H9 (cell line): ENCODE data around the gene OSBPL10. TPM values are rescaled to one million over a fixed set of nuclear protein-coding genes. Genes with fewer than 3 reads are reported as not detected.

Experiments used
- DNase-seq: peaks from one replicate; pipeline ENCODE4 v3.0.0-alpha.2; 2017
- H2AFZ ChIP-seq: one replicate; pipeline ENCODE4 v1.6.1; 2013; ENCODE audit warnings: mild to moderate bottlenecking, low read length, control low read depth, moderate library complexity
- H2AK5ac ChIP-seq: 2 replicates; pipeline ENCODE4 v1.6.1; 2013; ENCODE audit warnings: low read length, control low read depth, mixed read lengths; ENCODE audit not compliant: insufficient read length
- H2BK120ac ChIP-seq: one replicate; pipeline ENCODE4 v1.6.1; 2013; ENCODE audit warnings: low read depth, mild to moderate bottlenecking, low read length, control low read depth, inconsistent platforms; ENCODE audit not compliant: poor library complexity, severe bottlenecking
- H2BK12ac ChIP-seq: 2 replicates; pipeline ENCODE4 v1.6.1; 2013; ENCODE audit warnings: low read length, control low read depth, mixed read lengths, low read depth; ENCODE audit not compliant: insufficient read length
- H2BK15ac ChIP-seq: 2 replicates; pipeline ENCODE4 v1.6.1; 2013; ENCODE audit warnings: low read depth, low read length, control low read depth
- H2BK20ac ChIP-seq: one replicate; pipeline ENCODE4 v1.6.1; 2013; ENCODE audit warnings: low read depth, mild to moderate bottlenecking, low read length, control low read depth, inconsistent platforms; ENCODE audit not compliant: poor library complexity, severe bottlenecking
- H2BK5ac ChIP-seq: 2 replicates; pipeline ENCODE4 v1.6.1; 2013; ENCODE audit warnings: low read length, control low read depth, mixed read lengths; ENCODE audit not compliant: insufficient read length
- H3K14ac ChIP-seq: 2 replicates; pipeline ENCODE4 v1.6.1; 2013; ENCODE audit warnings: low read length, control low read depth; ENCODE audit not compliant: insufficient read depth
- H3K18ac ChIP-seq: 2 replicates; pipeline ENCODE4 v1.6.1; 2013; ENCODE audit warnings: low read depth, mild to moderate bottlenecking, mixed read lengths, low read length, control low read depth; ENCODE audit not compliant: insufficient read length
- H3K23ac ChIP-seq: 2 replicates; pipeline ENCODE4 v1.6.1; 2013; ENCODE audit warnings: low read length, control low read depth, mixed read lengths, low read depth; ENCODE audit not compliant: insufficient read length
- H3K23me2 ChIP-seq: 2 replicates; pipeline ENCODE4 v1.6.1; 2013; ENCODE audit warnings: low read depth, mild to moderate bottlenecking, mixed read lengths, low read length, control low read depth; ENCODE audit not compliant: insufficient read length, poor library complexity, severe bottlenecking
- H3K27ac ChIP-seq: 2 replicates; pipeline ENCODE4 v1.5.1; 2013; ENCODE audit warnings: low read length, control low read depth, mixed read lengths, low read depth; ENCODE audit not compliant: insufficient read length
- H3K27me3 ChIP-seq: 2 replicates; pipeline ENCODE4 v1.6.1; 2013; ENCODE audit warnings: low read length, control low read depth, inconsistent platforms; ENCODE audit not compliant: insufficient read depth
- H3K4ac ChIP-seq: 2 replicates; pipeline ENCODE4 v1.6.1; 2013; ENCODE audit warnings: low read depth, mild to moderate bottlenecking, control low read depth, inconsistent platforms, low read length, moderate library complexity
- H3K4me1 ChIP-seq: 2 replicates; pipeline ENCODE4 v1.6.1; 2013; ENCODE audit warnings: low read length, control low read depth, inconsistent platforms; ENCODE audit not compliant: insufficient read depth
- H3K4me2 ChIP-seq: 2 replicates; pipeline ENCODE4 v1.6.1; 2013; ENCODE audit warnings: low read length, control low read depth, mixed read lengths; ENCODE audit not compliant: insufficient read length, insufficient read depth
- H3K56ac ChIP-seq: 2 replicates; pipeline ENCODE4 v1.6.1; 2013; ENCODE audit warnings: low read depth, mild to moderate bottlenecking, mixed read lengths, low read length, control low read depth; ENCODE audit not compliant: insufficient read length
- H3K79me1 ChIP-seq: 2 replicates; pipeline ENCODE4 v1.6.1; 2013; ENCODE audit warnings: low read depth, mild to moderate bottlenecking, moderate library complexity, low read length, control low read depth, inconsistent platforms; ENCODE audit not compliant: insufficient read depth, poor library complexity, severe bottlenecking
- H3K79me2 ChIP-seq: 2 replicates; pipeline ENCODE4 v1.6.1; 2013; ENCODE audit warnings: low read length, control low read depth, inconsistent platforms; ENCODE audit not compliant: insufficient read depth
- H3K9ac ChIP-seq: 2 replicates; pipeline ENCODE4 v1.6.1; 2013; ENCODE audit warnings: low read length, control low read depth, mixed read lengths; ENCODE audit not compliant: insufficient read length; ENCODE audit errors: extremely low read depth
- H3K9me3 ChIP-seq: one replicate; pipeline ENCODE4 v1.6.1; 2013; ENCODE audit warnings: low read depth, low read length, inconsistent platforms; ENCODE audit not compliant: control insufficient read depth
- H3T11ph ChIP-seq: one replicate; pipeline ENCODE4 v1.6.1; 2013; ENCODE audit warnings: mild to moderate bottlenecking, low read length, control low read depth, inconsistent platforms
- H4K20me1 ChIP-seq: one replicate; pipeline ENCODE4 v1.6.1; 2013; ENCODE audit not compliant: control insufficient read depth, insufficient read length, insufficient read depth
- H4K5ac ChIP-seq: 2 replicates; pipeline ENCODE4 v1.6.1; 2013; ENCODE audit warnings: low read depth, mild to moderate bottlenecking, mixed read lengths, low read length, control low read depth; ENCODE audit not compliant: insufficient read length
- H4K8ac ChIP-seq: replicated peaks from 2 replicates; pipeline ENCODE4 v1.6.1; 2013; ENCODE audit warnings: low read length, control low read depth, mixed read lengths, low read depth; ENCODE audit not compliant: insufficient read length
- H4K91ac ChIP-seq: 2 replicates; pipeline ENCODE4 v1.6.1; 2013; ENCODE audit warnings: low read depth, mild to moderate bottlenecking, moderate library complexity, mixed read lengths, low read length, control low read depth; ENCODE audit not compliant: insufficient read length
- H3K27ac Mint-ChIP-seq, 3 experiments: 2 replicates in 2 of 3; 3 replicates in 1 of 3; pipeline ENCODE4 v1.8.0; 2020 to 2021; ENCODE audit warnings: mixed read lengths in 3 of 3, mild to moderate bottlenecking in 1 of 3, moderate library complexity in 1 of 3
- H3K27me3 Mint-ChIP-seq: 2 replicates; pipeline ENCODE4 v1.8.0; 2021; ENCODE audit warnings: low read depth, mild to moderate bottlenecking, moderate library complexity, mixed read lengths
- H3K36me3 Mint-ChIP-seq, 3 experiments: 2 replicates in 2 of 3; 3 replicates in 1 of 3; pipeline ENCODE4 v1.8.0; 2020 to 2021; ENCODE audit warnings: low read depth in 3 of 3, mixed read lengths in 3 of 3; ENCODE audit not compliant: insufficient read depth in 1 of 3
- H3K4me1 Mint-ChIP-seq, 2 experiments: 2 replicates each; pipeline ENCODE4 v1.8.0; 2020; ENCODE audit warnings: mixed read lengths in 2 of 2
- H3K4me3 Mint-ChIP-seq, 2 experiments: 2 replicates in 1 of 2; 3 replicates in 1 of 2; pipeline ENCODE4 v1.8.0; 2020 to 2021; ENCODE audit warnings: mild to moderate bottlenecking in 2 of 2, mixed read lengths in 2 of 2, moderate library complexity in 1 of 2
- H3K9me3 Mint-ChIP-seq, 2 experiments: 2 replicates in 1 of 2; 3 replicates in 1 of 2; pipeline ENCODE4 v1.8.0; 2020; ENCODE audit warnings: mild to moderate bottlenecking in 2 of 2, mixed read lengths in 2 of 2, moderate library complexity in 1 of 2
- CTCF ChIP-seq: fragments of 200-600 bp; sonication (generic); conservative IDR thresholded peaks from 3 replicates; pipeline ENCODE4 v1.8.0; 2021; ENCODE audit warnings: antibody characterized with exemption, mild to moderate bottlenecking
- WGBS: extraction: QIAGEN DNeasy Blood & Tissue Kit; methylation state at CpG from one replicate; pipeline ENCODE4 v1.1.7; 2013; ENCODE audit warnings: missing lambda C conversion rate, low lambda C conversion rate, mixed read lengths; ENCODE audit not compliant: insufficient read length; ENCODE audit errors: extremely low coverage; 5-methylcytosine and 5-hydroxymethylcytosine counted together
- total RNA-seq: library from RNA; stranded (reverse); gene quantifications from 2 replicates; pipeline ENCODE4 v1.2.1, GENCODE V29; 2021

Gene OSBPL10
- total RNA-seq, 1 experiment from 2014 or later, result 42.7 TPM

DNA sequence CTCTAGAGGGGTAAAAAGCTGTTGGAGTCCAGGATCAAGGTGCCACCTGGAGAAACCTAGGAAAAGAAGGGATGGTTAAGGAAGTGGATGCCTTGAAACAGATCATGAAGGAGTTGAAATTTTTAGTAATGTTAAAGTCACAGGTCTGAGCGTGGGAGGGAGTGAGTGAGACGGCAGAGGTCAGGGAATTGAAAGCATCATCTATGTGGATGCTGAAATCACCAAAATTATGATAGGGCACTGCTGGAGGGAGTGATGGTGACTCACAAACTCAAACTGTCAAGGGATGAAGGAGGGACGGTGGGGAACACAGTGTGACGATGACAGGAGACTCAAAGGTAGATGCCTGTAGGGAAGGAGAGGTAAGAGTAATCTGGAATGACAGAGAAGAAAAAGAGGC lies 205.7 kb downstream of the OSBPL10 start:
- Mint-ChIP-seq H3K9me3 (peaks cover 4 to 9% of the 10 kb centered on the region in 2 experiments; a peak in 4 of 5 replicates), H3K4me3 (no peak overlapping the region), H3K4me1 (peaks cover 5 to 27% of the 10 kb centered on the region in 2 experiments; a peak in 3 of 4 replicates), H3K27ac (peak overlapping the region in 2 of 3 experiments; percentile 1 to 52; a peak in 3 of 7 replicates), H3K36me3 (peaks cover 6 to 10% (median 9%) of the 10 kb centered on the region in 3 experiments; a peak in 6 of 7 replicates), H3K27me3 (no peaks in the 10 kb centered on the region; the same call in 1 of the 2 replicates)
- no peak overlapping the region for H3K4me2 ChIP-seq
- H3K27me3 ChIP-seq, result no peaks in the 10 kb centered on the region
- H3K4me1 ChIP-seq, result no peaks in the 10 kb centered on the region
- H3K14ac ChIP-seq, result no peak overlapping the region
- H2AK5ac ChIP-seq, result no peak overlapping the region
- H3K9ac ChIP-seq, result no peak overlapping the region
- H3K9me3 ChIP-seq, result no peaks in the 10 kb centered on the region
- H4K20me1 ChIP-seq, result no peaks in the 10 kb centered on the region
- no peak overlapping the region for H3T11ph ChIP-seq
- H4K5ac ChIP-seq, result no peak overlapping the region
- no peak for DNase-seq
- no peak overlapping the region for H2AFZ ChIP-seq
- H2BK20ac ChIP-seq, result no peak overlapping the region
- H4K91ac ChIP-seq, result no peak overlapping the region
- no peak for TF ChIP-seq CTCF
- no peaks in the 10 kb centered on the region for H3K23me2 ChIP-seq
- no peaks in the 10 kb centered on the region for H3K79me1 ChIP-seq
- H2BK120ac ChIP-seq, result no peak overlapping the region
- H3K4ac ChIP-seq, result no peak overlapping the region
- no peak overlapping the region for H2BK15ac ChIP-seq
- no peak overlapping the region for H2BK12ac ChIP-seq
- no peaks in the 10 kb centered on the region; the same call in 1 of the 2 replicates for H3K79me2 ChIP-seq
- H3K27ac ChIP-seq, result no peak overlapping the region
- H3K23ac ChIP-seq, result no peak overlapping the region
- WGBS, result no CpG with 5 or more reads among the region's 4 CpGs
- no peak overlapping the region for H3K18ac ChIP-seq
- no peak overlapping the region for H2BK5ac ChIP-seq
- H4K8ac ChIP-seq, result no peak overlapping the region
- no peak overlapping the region for H3K56ac ChIP-seq
